Measurements from ENCODE around the gene CAMK1G.

The CAMK1G gene

GRCh38 chr1:209567698-209568175 lies 15.8 kb upstream of the CAMK1G start:
- FAIRE-seq (no peak), DNase-seq (ENCODE audit: insufficient read length) (no peak)
- TF ChIP-seq POLR2A (IDR thresholded peaks at IDR 0.05; ENCODE audit: low read depth, low read length) (no peak), POLR2AphosphoS5 (IDR thresholded peaks at IDR 0.05; ENCODE audit: low read depth, low read length) (no peak), TAF1 (IDR thresholded peaks at IDR 0.05; ENCODE audit: borderline replicate concordance, low read depth, low read length) (no peak)

- FAIRE-seq = peak; percentile 51
- TF ChIP-seq TAF1 (IDR thresholded peaks at IDR 0.05; ENCODE audit: borderline replicate concordance, low read depth, low read length) (no peak), POLR2A (IDR thresholded peaks at IDR 0.05; ENCODE audit: low read depth, low read length) (no peak), POLR2AphosphoS5 (IDR thresholded peaks at IDR 0.05; ENCODE audit: low read depth, low read length) (no peak)
- peak; percentile 23 for DNase-seq (ENCODE audit: insufficient read length)
These were observed 13.9 kb upstream of the CAMK1G start for GRCh38 chr1:209569455-209570207.

- FAIRE-seq (no peak), DNase-seq (ENCODE audit: insufficient read length) (no peak)
- TF ChIP-seq POLR2AphosphoS5 (IDR thresholded peaks at IDR 0.05; ENCODE audit: low read depth, low read length) (no peak), TAF1 (IDR thresholded peaks at IDR 0.05; ENCODE audit: borderline replicate concordance, low read depth, low read length) (no peak), POLR2A (IDR thresholded peaks at IDR 0.05; ENCODE audit: low read depth, low read length) (no peak)
These were observed 12.8 kb upstream of the CAMK1G start for GRCh38 chr1:209570743-209571142.

- DNase-seq (ENCODE audit: insufficient read length) = peak; percentile 51
- peak; percentile 89 for FAIRE-seq
- TF ChIP-seq POLR2A (IDR thresholded peaks at IDR 0.05; ENCODE audit: low read depth, low read length) (no peak), TAF1 (IDR thresholded peaks at IDR 0.05; ENCODE audit: borderline replicate concordance, low read depth, low read length) (no peak), POLR2AphosphoS5 (IDR thresholded peaks at IDR 0.05; ENCODE audit: low read depth, low read length) (no peak)
These were observed 6.9 kb upstream of the CAMK1G start for GRCh38 chr1:209576392-209577197.

GRCh38 chr1:209577346-209577745 lies 6.2 kb upstream of the CAMK1G start:
- TF ChIP-seq POLR2AphosphoS5 (IDR thresholded peaks at IDR 0.05; ENCODE audit: low read depth, low read length) = no peak
- no peak for TF ChIP-seq TAF1 (IDR thresholded peaks at IDR 0.05; ENCODE audit: borderline replicate concordance, low read depth, low read length)
- no peak for TF ChIP-seq POLR2A (IDR thresholded peaks at IDR 0.05; ENCODE audit: low read depth, low read length)
- FAIRE-seq = no peak

GRCh38 chr1:209580577-209580976 lies 2.9 kb upstream of the CAMK1G start:
- FAIRE-seq = no peak
- DNase-seq (ENCODE audit: insufficient read length) = no peak
- TF ChIP-seq POLR2A (IDR thresholded peaks at IDR 0.05; ENCODE audit: low read depth, low read length) = no peak
- no peak for TF ChIP-seq TAF1 (IDR thresholded peaks at IDR 0.05; ENCODE audit: borderline replicate concordance, low read depth, low read length)
- no peak for TF ChIP-seq POLR2AphosphoS5 (IDR thresholded peaks at IDR 0.05; ENCODE audit: low read depth, low read length)

More at GRCh38 chr1:209577346-209577745, 6.2 kb upstream of the CAMK1G start:
- DNase-seq (ENCODE audit: insufficient read length) = no peak

- DNase-seq (ENCODE audit: insufficient read length) (no peak), FAIRE-seq (no peak)
- no peak for TF ChIP-seq TAF1 (IDR thresholded peaks at IDR 0.05; ENCODE audit: borderline replicate concordance, low read depth, low read length)
- TF ChIP-seq POLR2AphosphoS5 (IDR thresholded peaks at IDR 0.05; ENCODE audit: low read depth, low read length) = no peak
- no peak for TF ChIP-seq POLR2A (IDR thresholded peaks at IDR 0.05; ENCODE audit: low read depth, low read length)
These were observed 738 bp downstream of the CAMK1G start for GRCh38 chr1:209584231-209584672.

GRCh38 chr1:209585197-209585596 lies 1.7 kb downstream of the CAMK1G start:
- TF ChIP-seq POLR2AphosphoS5 (IDR thresholded peaks at IDR 0.05; ENCODE audit: low read depth, low read length) (no peak), POLR2A (IDR thresholded peaks at IDR 0.05; ENCODE audit: low read depth, low read length) (no peak), TAF1 (IDR thresholded peaks at IDR 0.05; ENCODE audit: borderline replicate concordance, low read depth, low read length) (no peak)
- DNase-seq (ENCODE audit: insufficient read length) = no peak

GRCh38 chr1:209585672-209586071 lies 2.2 kb downstream of the CAMK1G start:
- FAIRE-seq (no peak), DNase-seq (ENCODE audit: insufficient read length) (no peak)
- no peak for TF ChIP-seq POLR2A (IDR thresholded peaks at IDR 0.05; ENCODE audit: low read depth, low read length)
- TF ChIP-seq POLR2AphosphoS5 (IDR thresholded peaks at IDR 0.05; ENCODE audit: low read depth, low read length) = no peak
- no peak for TF ChIP-seq TAF1 (IDR thresholded peaks at IDR 0.05; ENCODE audit: borderline replicate concordance, low read depth, low read length)

More at GRCh38 chr1:209585197-209585596, 1.7 kb downstream of the CAMK1G start:
- no peak for FAIRE-seq

- FAIRE-seq (no peak), DNase-seq (ENCODE audit: insufficient read length) (no peak)
- TF ChIP-seq POLR2AphosphoS5 (IDR thresholded peaks at IDR 0.05; ENCODE audit: low read depth, low read length) (no peak), POLR2A (IDR thresholded peaks at IDR 0.05; ENCODE audit: low read depth, low read length) (no peak), TAF1 (IDR thresholded peaks at IDR 0.05; ENCODE audit: borderline replicate concordance, low read depth, low read length) (no peak)
These were observed 2.8 kb downstream of the CAMK1G start for GRCh38 chr1:209586221-209586740.

- DNase-seq (ENCODE audit: insufficient read length) = no peak
- no peak for FAIRE-seq
- TF ChIP-seq POLR2A (IDR thresholded peaks at IDR 0.05; ENCODE audit: low read depth, low read length) = no peak
- no peak for TF ChIP-seq POLR2AphosphoS5 (IDR thresholded peaks at IDR 0.05; ENCODE audit: low read depth, low read length)
- no peak for TF ChIP-seq TAF1 (IDR thresholded peaks at IDR 0.05; ENCODE audit: borderline replicate concordance, low read depth, low read length)
These were observed 4.3 kb downstream of the CAMK1G start for GRCh38 chr1:209587789-209588188.
